ENCODE results near the gene ACSL6. TPM values are rescaled to one million over a fixed set of nuclear protein-coding genes. Genes with fewer than 3 reads are reported as not detected.

Gene ACSL6
- total RNA-seq, 3 donors from 2014 or later, result 0.32 to 1.8 (median 0.33) TPM

- intact Hi-C loops (cut with DNase I; ENCODE audit: low total_unique reads), result no loop called here
- Histone ChIP-seq H3K4me3 (no peak overlapping the region), H3K4me1 (no peaks in the 10 kb centered on the region), H3K27ac (no peak overlapping the region), H3K27me3 (no peaks in the 10 kb centered on the region), H3K36me3 (no peaks in the 10 kb centered on the region), H3K9me3 (no peaks in the 10 kb centered on the region)
- TF ChIP-seq POLR2A (IDR thresholded peaks at IDR 0.05) (no peak), POLR2AphosphoS5 (IDR thresholded peaks at IDR 0.05) (no peak), CTCF (IDR thresholded peaks at IDR 0.05) (no peak)
- no peak for DNase-seq (ENCODE audit: low spot score in 2 of 2)
These were observed 12.4 kb downstream of the ACSL6 start for GRCh38 chr5:131999041-131999440.

GRCh38 chr5:131998431-131999040 is 12.9 kb downstream of the ACSL6 start:
- Histone ChIP-seq H3K4me3 (no peak overlapping the region), H3K27me3 (no peaks in the 10 kb centered on the region), H3K36me3 (no peaks in the 10 kb centered on the region), H3K4me1 (no peaks in the 10 kb centered on the region), H3K27ac (no peak overlapping the region), H3K9me3 (no peaks in the 10 kb centered on the region)
- no peak for TF ChIP-seq POLR2AphosphoS5 (IDR thresholded peaks at IDR 0.05)
- no peak for TF ChIP-seq CTCF (IDR thresholded peaks at IDR 0.05)
- TF ChIP-seq POLR2A (IDR thresholded peaks at IDR 0.05), result no peak
- intact Hi-C loops (cut with DNase I; ENCODE audit: low total_unique reads), result no loop called here
- no peak for DNase-seq (ENCODE audit: low spot score in 2 of 2)

GRCh38 chr5:131997727-131998117 is 13.7 kb downstream of the ACSL6 start:
- intact Hi-C loops (cut with DNase I; ENCODE audit: low total_unique reads), result no loop called here
- Histone ChIP-seq H3K4me1 (no peaks in the 10 kb centered on the region), H3K27ac (no peak overlapping the region), H3K27me3 (no peaks in the 10 kb centered on the region), H3K36me3 (no peaks in the 10 kb centered on the region), H3K4me3 (no peak overlapping the region), H3K9me3 (no peaks in the 10 kb centered on the region)
- no peak for DNase-seq (ENCODE audit: low spot score in 2 of 2)
- TF ChIP-seq CTCF (IDR thresholded peaks at IDR 0.05), result no peak

GRCh38 chr5:131997026-131997726 is 14.3 kb downstream of the ACSL6 start:
- Histone ChIP-seq H3K27me3 (no peaks in the 10 kb centered on the region), H3K27ac (no peak overlapping the region), H3K9me3 (no peaks in the 10 kb centered on the region), H3K36me3 (no peaks in the 10 kb centered on the region), H3K4me3 (no peak overlapping the region), H3K4me1 (no peaks in the 10 kb centered on the region)
- TF ChIP-seq CTCF (IDR thresholded peaks at IDR 0.05), result no peak
- no peak for TF ChIP-seq POLR2AphosphoS5 (IDR thresholded peaks at IDR 0.05)
- TF ChIP-seq POLR2A (IDR thresholded peaks at IDR 0.05), result no peak
- DNase-seq (ENCODE audit: low spot score in 2 of 2), result no peak
- intact Hi-C loops (cut with DNase I; ENCODE audit: low total_unique reads), result no loop called here

- Histone ChIP-seq H3K27ac (no peak overlapping the region), H3K4me3 (no peak overlapping the region), H3K27me3 (no peaks in the 10 kb centered on the region), H3K9me3 (no peaks in the 10 kb centered on the region), H3K4me1 (no peaks in the 10 kb centered on the region), H3K36me3 (no peaks in the 10 kb centered on the region)
- no peak for DNase-seq (ENCODE audit: low spot score in 2 of 2)
- intact Hi-C loops (cut with DNase I; ENCODE audit: low total_unique reads), result no loop called here
- TF ChIP-seq CTCF (IDR thresholded peaks at IDR 0.05), result no peak
- no peak for TF ChIP-seq POLR2AphosphoS5 (IDR thresholded peaks at IDR 0.05)
- no peak for TF ChIP-seq POLR2A (IDR thresholded peaks at IDR 0.05)
These were observed 15.0 kb downstream of the ACSL6 start for GRCh38 chr5:131996210-131997025.
